A549 (cell line): ENCODE data around the gene ADAM12. TPM values are rescaled to one million over a fixed set of nuclear protein-coding genes. Genes with fewer than 3 reads are reported as not detected.

Experiments used
- ATAC-seq, 2 experiments: fragments of 200-7000 bp in 1 of 2; fragments of >200 bp in 1 of 2; cut with Nextera tagmentation in 1 of 2; cut with Tn5 transposase in 1 of 2; 3 replicates each; pipeline versions ENCODE4 v1.8.0 to v1.9.1; 2018 to 2020; ENCODE audit warnings: mild to moderate bottlenecking in 1 of 2, moderate library complexity in 1 of 2
- CTCF ChIA-PET: fragments of 300-600 bp; sonication (Branson Sonifier 250); formaldehyde crosslinking; extraction: SDS; loops from one replicate; lab custom pipeline; 2021; ENCODE audit warnings: antibody characterized with exemption, inconsistent platforms; lab: Yijun Ruan, JAX
- POLR2A ChIA-PET: fragments of 350-600 bp; formaldehyde crosslinking; extraction: SDS; loops from one replicate; lab custom pipeline; 2021; ENCODE audit warnings: antibody characterized with exemption, inconsistent platforms; lab: Yijun Ruan, JAX
- DNase-seq, 2 experiments: peaks; one replicate each; pipeline versions ENCODE4 v3.0.0 to v3.0.0-alpha.2; 2011 to 2016; ENCODE audit warnings: low read depth in 1 of 2, low spot score in 1 of 2
- FAIRE-seq: peaks from 2 replicates; lab custom pipeline; 2011; peaks lifted over from hg19 to GRCh38; lab: Jason Lieb, UNC
- H3K27ac ChIP-seq, 2 experiments: fragments of >200 bp; sonication (Bioruptor Twin); formaldehyde crosslinking; 3 replicates each; pipeline ENCODE4 v1.5.1; 2016 to 2017
- H3K4me1 ChIP-seq: fragments of >200 bp; sonication (Bioruptor Twin); formaldehyde crosslinking; 3 replicates; pipeline ENCODE4 v1.6.1; 2016
- H3K4me2 ChIP-seq: fragments of >200 bp; sonication (Bioruptor Twin); formaldehyde crosslinking; 3 replicates; pipeline ENCODE4 v1.6.1; 2016
- H3K4me3 ChIP-seq: fragments of >200 bp; sonication (Bioruptor Twin); formaldehyde crosslinking; 3 replicates; pipeline ENCODE4 v1.5.1; 2016
- H3K9me3 ChIP-seq: fragments of >200 bp; sonication (Bioruptor Twin); formaldehyde crosslinking; 3 replicates; pipeline ENCODE4 v1.6.1; 2016
- CBX2 ChIP-seq: fragments of 200-600 bp; sonication (generic); IDR thresholded peaks from 2 replicates; pipeline ENCODE4 v1.6.1; 2016; ENCODE audit warnings: low read depth, mild to moderate bottlenecking, borderline replicate concordance
- CEBPB ChIP-seq, 2 experiments: fragments of >200 bp in 1 of 2; sonication (Bioruptor Twin) in 1 of 2; formaldehyde crosslinking in 1 of 2; IDR thresholded peaks; 2 replicates each; pipeline ENCODE4 v1.6.1; 2012 to 2016
- CHD4 ChIP-seq: fragments of 200-600 bp; sonication (generic); IDR thresholded peaks from 2 replicates; pipeline ENCODE4 v1.6.1; 2016; ENCODE audit warnings: antibody characterized with exemption, mild to moderate bottlenecking, borderline replicate concordance
- FOSL2 ChIP-seq, 2 experiments: fragments of 450-650 bp in 1 of 2; fragments of >200 bp in 1 of 2; sonication (Bioruptor Twin) in 1 of 2; formaldehyde crosslinking; IDR thresholded peaks; 2 replicates each; pipeline versions ENCODE4 v1.5.0 to v1.6.1; 2016 to 2020; ENCODE audit warnings: mild to moderate bottlenecking in 1 of 2, moderate library complexity in 1 of 2
- HOXB13 ChIP-seq: fragments of 250-450 bp; sonication (Bioruptor Pico); IDR thresholded peaks from 2 replicates; pipeline ENCODE4 v1.5.0; 2020; ENCODE audit warnings: low read depth, mild to moderate bottlenecking, moderate library complexity
- JUN ChIP-seq, 2 experiments: fragments of >200 bp; sonication (Bioruptor Twin); formaldehyde crosslinking; IDR thresholded peaks; 2 replicates in 1 of 2; 3 replicates in 1 of 2; pipeline ENCODE4 v1.6.1; 2016 to 2017
- KDM1A ChIP-seq: fragments of 200-600 bp; sonication (generic); IDR thresholded peaks from 2 replicates; pipeline ENCODE4 v1.6.1; 2016; ENCODE audit warnings: low read depth, mild to moderate bottlenecking
- NR3C1 ChIP-seq: fragments of >200 bp; sonication (Bioruptor Twin); formaldehyde crosslinking; IDR thresholded peaks from 3 replicates; pipeline ENCODE4 v1.6.1; 2017
- RAD21 ChIP-seq, 2 experiments: fragments of >200 bp in 1 of 2; sonication (Bioruptor Twin) in 1 of 2; formaldehyde crosslinking in 1 of 2; IDR thresholded peaks in 1 of 2; conservative IDR thresholded peaks in 1 of 2; 2 replicates in 1 of 2; 3 replicates in 1 of 2; pipeline ENCODE4 v1.6.1; 2012 to 2018; ENCODE audit warnings: inconsistent platforms in 1 of 2
- RARB ChIP-seq: fragments of 250-450 bp; sonication (Bioruptor Pico); IDR thresholded peaks from 2 replicates; pipeline ENCODE4 v1.8.0; 2021; ENCODE audit warnings: mild to moderate bottlenecking, moderate library complexity
- SMC3 ChIP-seq: fragments of >200 bp; sonication (Bioruptor Twin); formaldehyde crosslinking; IDR thresholded peaks from 3 replicates; pipeline ENCODE4 v1.6.1; 2018; ENCODE audit warnings: inconsistent platforms
- ZC3H11A ChIP-seq: fragments of 450-650 bp; IDR thresholded peaks from 2 replicates; pipeline ENCODE4 v1.6.1; 2014; ENCODE audit warnings: antibody characterized with exemption, mild to moderate bottlenecking
- ZNF302 ChIP-seq: fragments of 250-450 bp; sonication (Bioruptor Pico); IDR thresholded peaks from 2 replicates; pipeline ENCODE4 v1.9.0; 2021; ENCODE audit warnings: inconsistent platforms, mild to moderate bottlenecking, moderate library complexity
- WGBS: methylation state at CpG from one replicate; pipeline ENCODE4 v1.1.6; 2017; ENCODE audit errors: missing lambda C conversion rate; 5-methylcytosine and 5-hydroxymethylcytosine counted together
- polyA plus RNA-seq, 4 experiments: library from polyadenylated mRNA; depleted of rRNA in 3 of 4; stranded (reverse); fragments of >200 nt; fragmentation: RNase III in 1 of 4; extraction: RNeasy Plus Mini Kit Qiagen cat#74134 plus additional on column Dnase treatment in 1 of 4; gene quantifications; 2 replicates in 3 of 4; 3 replicates in 1 of 4; pipeline ENCODE4 v1.2.3, GENCODE V29; 2011 to 2017
- TF ChIP-seq, protein P1 (sequence below): fragments of 250-450 bp; sonication (Bioruptor Pico); IDR thresholded peaks from 2 replicates; pipeline ENCODE4 v1.5.0; 2021; ENCODE audit warnings: mild to moderate bottlenecking, moderate library complexity, borderline replicate concordance
- TF ChIP-seq, protein P2 (sequence below): IDR thresholded peaks from 2 replicates; pipeline ENCODE4 v1.6.1; 2012
- TF ChIP-seq, protein P3 (sequence below): fragments of >200 bp; sonication (Bioruptor Twin); formaldehyde crosslinking; IDR thresholded peaks from 3 replicates; pipeline ENCODE4 v1.5.1; 2016
- TF ChIP-seq, protein P4 (sequence below): fragments of 450-650 bp; IDR thresholded peaks from 2 replicates; pipeline ENCODE4 v1.6.1; 2014; ENCODE audit warnings: antibody characterized with exemption

Gene ADAM12
- polyA plus RNA-seq, 2 of the 4 experiments (the other 2 are of a cell fraction), result 1.6 to 4.8 TPM

DNA sequence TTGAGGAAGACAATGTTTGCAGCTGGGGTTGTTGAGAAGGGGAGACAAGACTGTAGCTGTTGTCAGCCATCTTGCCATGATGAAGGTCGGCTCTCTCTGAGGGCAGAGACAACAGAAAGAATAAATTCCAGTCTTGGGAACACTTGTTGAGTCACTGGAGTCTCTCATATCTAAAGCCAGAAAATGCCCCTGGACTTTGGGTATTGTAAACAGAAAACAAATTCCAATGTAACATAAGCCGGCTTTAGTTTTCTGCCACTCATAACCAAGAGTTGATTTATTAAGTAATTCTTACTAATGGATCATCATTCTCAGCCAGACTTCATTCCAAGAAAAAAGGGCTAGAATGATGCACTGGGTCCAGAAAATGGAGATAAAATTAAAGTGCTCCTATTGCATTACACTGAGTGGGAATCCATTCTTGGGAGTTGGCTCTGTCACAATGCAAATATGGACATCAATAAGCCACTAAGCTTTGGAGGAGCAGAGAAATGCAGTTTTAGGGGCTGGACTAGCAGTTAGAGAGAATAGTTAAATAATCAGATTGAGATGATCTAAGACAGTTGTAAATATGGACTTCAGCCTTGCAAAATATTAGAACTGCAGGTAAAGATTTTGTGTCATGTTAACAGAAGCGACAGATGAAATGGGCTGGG lies 78.9 kb downstream of the ADAM12 start:
- peaks cover 28% of the 10 kb centered on the region for H3K4me1 ChIP-seq
- ATAC-seq (peak in 1 of 2 experiments; percentile 63; a peak in 3 of 6 replicates), FAIRE-seq (no peak)
- H3K9me3 ChIP-seq, result 0 out of 3 replicates have a peak, but pooled peaks cover 5% of the 10 kb centered on the region
- TF ChIP-seq, protein P1, sequence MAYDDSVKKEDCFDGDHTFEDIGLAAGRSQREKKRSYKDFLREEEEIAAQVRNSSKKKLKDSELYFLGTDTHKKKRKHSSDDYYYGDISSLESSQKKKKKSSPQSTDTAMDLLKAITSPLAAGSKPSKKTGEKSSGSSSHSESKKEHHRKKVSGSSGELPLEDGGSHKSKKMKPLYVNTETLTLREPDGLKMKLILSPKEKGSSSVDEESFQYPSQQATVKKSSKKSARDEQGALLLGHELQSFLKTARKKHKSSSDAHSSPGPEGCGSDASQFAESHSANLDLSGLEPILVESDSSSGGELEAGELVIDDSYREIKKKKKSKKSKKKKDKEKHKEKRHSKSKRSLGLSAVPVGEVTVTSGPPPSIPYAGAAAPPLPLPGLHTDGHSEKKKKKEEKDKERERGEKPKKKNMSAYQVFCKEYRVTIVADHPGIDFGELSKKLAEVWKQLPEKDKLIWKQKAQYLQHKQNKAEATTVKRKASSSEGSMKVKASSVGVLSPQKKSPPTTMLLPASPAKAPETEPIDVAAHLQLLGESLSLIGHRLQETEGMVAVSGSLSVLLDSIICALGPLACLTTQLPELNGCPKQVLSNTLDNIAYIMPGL (CRISPR knock-in tag), result no peak
- TF ChIP-seq FOSL2 (IDR thresholded peaks at IDR 0.05) (no peak), FOSL2 (CRISPR knock-in tag; IDR thresholded peaks at IDR 0.05) (peak; percentile 24; the same call in 1 of the 2 replicates)
- TF ChIP-seq, all 56 proteins: peak for 1
- Histone ChIP-seq H3K4me2 (peak overlapping the region; percentile 41), H3K4me3 (no peak overlapping the region), H3K27ac (no peak overlapping the region; a peak in 1 of 6 replicates)
- peak in 1 of 2 experiments; percentile 50 for DNase-seq
- ChIA-PET POLR2A (no interaction called here), CTCF (interaction anchor here (0.5 kb wide), 1 partner anchor 116 kb away, joined by 3 read pairs; no protein-coding TSS in a partner anchor)
- WGBS, result 25% methylated on average over 3 of the region's 3 CpGs

DNA sequence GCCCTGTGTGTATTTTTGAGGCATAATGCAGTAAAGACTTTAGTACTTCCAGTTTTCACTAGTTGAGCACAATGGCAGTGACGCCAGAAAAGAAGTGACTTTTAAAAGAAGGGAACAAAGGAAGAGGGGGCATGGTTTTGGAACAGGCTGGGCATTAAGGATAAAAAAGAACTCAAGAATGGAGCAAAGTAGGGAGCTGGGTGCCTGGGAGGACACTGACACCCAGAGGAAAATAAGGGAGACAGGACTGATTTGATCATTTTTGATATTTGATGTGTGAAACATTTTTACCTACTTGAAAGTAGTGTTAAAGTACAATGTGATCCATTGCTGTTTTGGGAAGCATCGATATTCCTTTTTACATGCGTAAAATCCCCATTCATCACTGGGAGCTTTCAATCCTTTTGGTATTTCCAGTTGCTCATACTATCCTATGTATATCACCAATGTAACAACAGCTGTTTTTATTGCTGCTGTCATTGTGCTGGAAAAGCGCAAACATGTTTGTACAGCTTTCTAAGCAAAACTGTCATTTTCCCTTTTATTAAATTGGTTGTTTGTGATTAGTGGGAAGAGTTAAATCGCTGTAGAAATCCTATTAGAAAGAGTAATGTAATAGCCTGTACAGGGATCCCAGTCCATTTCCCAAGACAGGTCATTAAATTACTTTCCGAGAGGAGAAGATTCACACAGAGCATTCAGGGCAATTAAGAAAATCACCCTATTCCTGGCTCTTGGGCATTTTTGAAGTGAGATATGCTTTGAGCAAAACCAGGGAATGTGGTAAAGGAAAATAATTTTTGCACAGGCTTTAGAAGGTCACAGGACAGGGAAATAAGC lies 85.2 kb downstream of the ADAM12 start:
- DNase-seq, result peak in 1 of 2 experiments; percentile 6
- H3K4me3 ChIP-seq, result no peak overlapping the region
- CTCF ChIA-PET, result interaction anchor here (0.7 to 1.2 kb wide), 2 partner anchors 321 to 325 kb away, joined by 3 read pairs; no protein-coding TSS in a partner anchor

More for the DNA sequence above, 85.2 kb downstream of the ADAM12 start:
- FAIRE-seq, result no peak
- no peak for TF ChIP-seq CHD4
- TF ChIP-seq, protein P1 (CRISPR knock-in tag), result no peak
- no peak for TF ChIP-seq JUN (IDR thresholded peaks at IDR 0.05)
- no peak for TF ChIP-seq ZC3H11A
- TF ChIP-seq, protein P2, sequence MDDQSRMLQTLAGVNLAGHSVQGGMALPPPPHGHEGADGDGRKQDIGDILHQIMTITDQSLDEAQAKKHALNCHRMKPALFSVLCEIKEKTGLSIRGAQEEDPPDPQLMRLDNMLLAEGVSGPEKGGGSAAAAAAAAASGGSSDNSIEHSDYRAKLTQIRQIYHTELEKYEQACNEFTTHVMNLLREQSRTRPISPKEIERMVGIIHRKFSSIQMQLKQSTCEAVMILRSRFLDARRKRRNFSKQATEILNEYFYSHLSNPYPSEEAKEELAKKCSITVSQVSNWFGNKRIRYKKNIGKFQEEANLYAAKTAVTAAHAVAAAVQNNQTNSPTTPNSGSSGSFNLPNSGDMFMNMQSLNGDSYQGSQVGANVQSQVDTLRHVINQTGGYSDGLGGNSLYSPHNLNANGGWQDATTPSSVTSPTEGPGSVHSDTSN, result no peak
- TF ChIP-seq, protein P3, sequence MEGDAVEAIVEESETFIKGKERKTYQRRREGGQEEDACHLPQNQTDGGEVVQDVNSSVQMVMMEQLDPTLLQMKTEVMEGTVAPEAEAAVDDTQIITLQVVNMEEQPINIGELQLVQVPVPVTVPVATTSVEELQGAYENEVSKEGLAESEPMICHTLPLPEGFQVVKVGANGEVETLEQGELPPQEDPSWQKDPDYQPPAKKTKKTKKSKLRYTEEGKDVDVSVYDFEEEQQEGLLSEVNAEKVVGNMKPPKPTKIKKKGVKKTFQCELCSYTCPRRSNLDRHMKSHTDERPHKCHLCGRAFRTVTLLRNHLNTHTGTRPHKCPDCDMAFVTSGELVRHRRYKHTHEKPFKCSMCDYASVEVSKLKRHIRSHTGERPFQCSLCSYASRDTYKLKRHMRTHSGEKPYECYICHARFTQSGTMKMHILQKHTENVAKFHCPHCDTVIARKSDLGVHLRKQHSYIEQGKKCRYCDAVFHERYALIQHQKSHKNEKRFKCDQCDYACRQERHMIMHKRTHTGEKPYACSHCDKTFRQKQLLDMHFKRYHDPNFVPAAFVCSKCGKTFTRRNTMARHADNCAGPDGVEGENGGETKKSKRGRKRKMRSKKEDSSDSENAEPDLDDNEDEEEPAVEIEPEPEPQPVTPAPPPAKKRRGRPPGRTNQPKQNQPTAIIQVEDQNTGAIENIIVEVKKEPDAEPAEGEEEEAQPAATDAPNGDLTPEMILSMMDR, result peak; percentile 29; the same call in 2 of the 3 replicates
- TF ChIP-seq ZNF302 (CRISPR knock-in tag), result no peak
- TF ChIP-seq CEBPB (IDR thresholded peaks at IDR 0.05), result no peak
- TF ChIP-seq SMC3, result peak; percentile 36; the same call in 1 of the 3 replicates
- TF ChIP-seq CBX2, result no peak
- TF ChIP-seq RAD21 (conservative IDR thresholded peaks at IDR 0.05 in 1 of 2, IDR thresholded peaks at IDR 0.05 in 1 of 2), result peak; percentile 48 to 49; a peak in 4 of 5 replicates
- TF ChIP-seq, protein P4, sequence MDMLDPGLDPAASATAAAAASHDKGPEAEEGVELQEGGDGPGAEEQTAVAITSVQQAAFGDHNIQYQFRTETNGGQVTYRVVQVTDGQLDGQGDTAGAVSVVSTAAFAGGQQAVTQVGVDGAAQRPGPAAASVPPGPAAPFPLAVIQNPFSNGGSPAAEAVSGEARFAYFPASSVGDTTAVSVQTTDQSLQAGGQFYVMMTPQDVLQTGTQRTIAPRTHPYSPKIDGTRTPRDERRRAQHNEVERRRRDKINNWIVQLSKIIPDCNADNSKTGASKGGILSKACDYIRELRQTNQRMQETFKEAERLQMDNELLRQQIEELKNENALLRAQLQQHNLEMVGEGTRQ, result no peak
- TF ChIP-seq NR3C1, result no peak
- no peak for TF ChIP-seq KDM1A
- no peak for TF ChIP-seq RARB (CRISPR knock-in tag)
- no peak for TF ChIP-seq HOXB13
- ATAC-seq, result no peak
- Histone ChIP-seq H3K4me2 (no peak overlapping the region), H3K4me1 (no peaks in the 10 kb centered on the region), H3K9me3 (0 out of 3 replicates have a peak, but pooled peaks cover 10% of the 10 kb centered on the region), H3K27ac (no peak overlapping the region)
- WGBS, result 72% methylated on average over 6 of the region's 6 CpGs
- POLR2A ChIA-PET, result no interaction called here
